CD1c-positive myeloid dendritic cell (primary cell): ENCODE measurements around the gene SDF4.

Experiments
- DNase-seq: peaks from one replicate; pipeline ENCODE4 v3.0.0-alpha.2; 2016; ENCODE audit errors: extremely low spot score

The SDF4 gene

DNA sequence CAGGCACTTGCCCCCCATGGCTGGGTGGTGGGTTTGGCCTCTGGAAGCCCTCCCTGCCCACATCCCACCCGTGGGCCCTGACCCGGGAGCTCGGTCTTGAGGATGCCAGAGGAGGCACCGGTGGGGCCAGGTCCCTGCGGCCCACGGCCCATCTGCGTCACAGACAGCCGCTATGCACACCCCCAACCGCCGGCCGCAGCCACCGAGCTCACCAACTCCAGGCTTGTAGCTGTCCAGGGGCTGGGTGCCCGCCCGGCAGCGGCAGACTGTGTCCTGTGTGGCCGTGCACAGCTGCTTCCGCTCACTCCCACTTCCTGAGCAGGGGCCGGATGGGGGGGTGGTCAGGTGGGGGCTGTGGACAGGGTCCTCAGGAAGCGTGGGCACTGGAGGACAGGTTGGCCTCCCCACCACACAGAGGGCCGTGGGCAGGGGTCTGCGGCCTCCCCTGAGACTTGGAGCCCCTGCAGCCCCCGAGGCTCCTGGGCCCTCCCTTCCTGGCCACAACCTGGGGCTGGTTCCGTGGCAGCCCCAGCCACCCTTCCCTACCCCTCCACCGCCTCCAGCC lies 18.9 kb downstream of the SDF4 start:
- DNase-seq, result peak; percentile 48

DNA sequence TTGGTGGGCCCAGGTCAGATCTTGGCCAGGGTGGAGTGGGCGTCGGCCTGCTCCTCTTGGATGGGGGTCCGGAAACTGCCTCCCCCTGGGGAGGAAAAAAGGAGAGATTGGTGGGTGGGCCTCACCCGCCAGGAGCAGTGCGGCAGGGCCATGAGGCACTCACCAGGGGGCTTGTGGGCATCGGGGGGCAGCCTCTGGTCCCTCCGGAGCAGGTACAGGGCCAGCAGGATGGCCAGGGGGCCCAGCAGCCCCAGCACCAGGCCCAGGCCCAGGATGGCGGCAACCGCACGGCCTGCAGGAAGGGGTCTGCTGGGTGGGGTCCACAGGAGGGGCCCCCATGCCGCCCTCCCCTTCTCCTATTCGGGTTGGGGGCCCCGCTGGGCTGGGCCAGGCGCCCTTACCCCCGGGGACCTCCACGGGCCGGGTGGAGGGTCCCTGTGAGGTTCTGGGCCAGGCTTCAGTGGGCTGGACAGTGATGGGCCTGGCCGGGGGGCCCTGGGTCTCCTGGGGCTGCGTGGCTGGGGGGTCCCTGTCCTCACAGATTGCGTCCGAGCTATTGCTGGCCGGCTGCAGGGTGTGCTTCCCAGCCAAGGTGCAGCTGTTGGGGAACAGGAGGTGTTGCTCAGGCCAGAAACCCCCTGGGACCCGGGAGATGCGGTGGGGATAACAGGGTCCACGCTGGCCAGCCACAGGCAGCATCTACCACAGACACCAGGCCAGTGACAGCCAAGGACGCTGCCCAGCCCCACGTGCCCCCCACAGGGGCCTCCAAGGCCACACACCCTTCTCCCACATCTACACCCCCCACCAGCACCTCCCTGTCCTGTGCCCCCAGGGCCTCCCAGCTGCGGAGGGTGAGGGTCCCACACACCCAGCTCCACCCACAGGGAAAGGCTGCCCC lies 20.0 kb downstream of the SDF4 start:
- no peak for DNase-seq

DNA sequence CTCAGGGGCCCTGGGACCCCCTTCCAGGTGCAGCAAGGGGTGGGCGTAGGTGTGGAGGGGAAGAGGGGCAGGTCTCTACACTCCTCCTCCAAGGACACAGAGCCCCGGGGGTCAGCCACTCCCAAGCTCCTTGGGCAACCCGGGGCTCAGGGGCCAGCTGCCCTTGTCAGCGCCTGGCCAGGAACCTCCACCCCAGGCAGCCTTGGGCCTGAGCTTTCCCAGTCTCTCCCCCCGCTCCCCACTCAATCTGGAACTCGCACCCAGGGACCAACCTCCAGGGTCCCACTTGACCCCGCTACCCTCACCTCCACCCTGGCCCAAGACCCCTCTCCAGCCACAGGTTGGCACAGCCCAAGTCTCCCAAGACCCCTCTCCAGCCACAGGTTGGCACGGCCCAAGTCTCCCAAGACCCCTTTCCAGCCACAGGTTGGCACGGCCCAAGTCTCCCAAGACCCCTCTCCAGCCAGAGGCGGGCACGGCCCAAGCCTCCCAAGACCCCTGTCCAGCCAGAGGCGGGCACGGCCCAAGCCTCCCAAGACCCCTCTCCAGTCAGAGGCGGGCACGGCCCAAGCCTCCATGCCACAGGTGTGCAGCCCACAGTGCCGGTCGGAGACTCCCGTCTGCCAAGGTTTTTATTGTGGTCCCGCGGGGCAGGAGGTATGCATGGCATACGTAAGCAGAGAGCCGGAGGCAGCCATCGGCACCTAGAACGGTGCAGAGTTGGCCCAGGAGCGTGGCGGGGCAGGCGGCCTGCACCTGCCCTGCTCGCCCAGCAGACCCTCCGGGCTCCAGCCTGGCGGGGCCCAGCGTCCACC lies 20.9 kb downstream of the SDF4 start:
- no peak for DNase-seq

DNA sequence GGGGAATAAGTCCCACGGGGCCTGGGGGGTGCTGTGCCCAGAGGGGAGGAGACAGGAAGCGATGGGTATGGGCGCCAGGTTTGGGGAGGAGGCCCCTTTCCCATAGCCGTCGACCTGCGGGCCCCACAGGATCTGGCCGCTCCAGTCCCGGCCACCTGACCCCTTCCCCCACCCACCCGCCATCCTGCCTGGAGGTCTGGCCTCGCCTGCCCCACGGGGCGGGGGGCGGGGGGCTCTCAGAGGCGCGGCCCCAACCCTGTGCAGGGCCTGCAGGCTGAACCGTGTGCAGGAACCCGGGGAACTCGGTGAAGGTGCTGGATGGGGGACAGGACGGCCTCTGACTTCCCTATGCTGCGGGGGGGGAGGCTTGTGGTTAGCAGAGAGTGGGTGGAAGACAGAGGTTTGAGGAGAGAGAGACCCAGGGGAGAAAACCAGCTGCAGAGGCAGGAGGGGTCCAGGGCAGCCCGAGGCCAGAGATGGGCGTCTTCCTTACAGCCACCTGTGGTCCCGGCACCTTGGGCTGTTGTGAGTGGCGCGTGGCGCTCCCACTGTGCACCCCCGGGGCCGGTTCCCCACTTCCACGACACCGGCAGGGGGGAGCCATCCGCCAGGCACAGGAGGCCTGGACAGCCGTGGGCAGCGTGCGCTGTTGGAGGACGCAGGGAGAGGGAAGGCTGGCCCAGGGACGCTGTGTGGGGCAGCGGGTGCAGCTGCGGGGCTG lies 22.9 kb downstream of the SDF4 start:
- peak; percentile 60 for DNase-seq

DNA sequence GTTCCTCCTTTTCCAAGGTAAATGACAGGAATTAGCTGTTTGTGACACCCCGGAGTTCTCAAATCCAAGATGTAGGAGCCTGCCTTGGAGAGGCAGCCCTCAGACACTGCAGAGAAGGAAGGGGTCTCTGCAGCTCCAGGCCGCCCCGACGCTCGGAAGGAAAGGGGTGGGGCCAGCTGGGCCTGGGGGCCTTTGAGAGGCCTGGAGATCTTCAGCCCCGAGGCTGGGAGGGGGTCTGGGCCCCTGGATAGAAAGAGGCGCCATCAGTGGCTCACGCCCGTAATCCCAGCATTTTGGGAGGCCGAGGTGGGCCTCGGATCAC lies 24.3 kb downstream of the SDF4 start:
- DNase-seq, result no peak

DNA sequence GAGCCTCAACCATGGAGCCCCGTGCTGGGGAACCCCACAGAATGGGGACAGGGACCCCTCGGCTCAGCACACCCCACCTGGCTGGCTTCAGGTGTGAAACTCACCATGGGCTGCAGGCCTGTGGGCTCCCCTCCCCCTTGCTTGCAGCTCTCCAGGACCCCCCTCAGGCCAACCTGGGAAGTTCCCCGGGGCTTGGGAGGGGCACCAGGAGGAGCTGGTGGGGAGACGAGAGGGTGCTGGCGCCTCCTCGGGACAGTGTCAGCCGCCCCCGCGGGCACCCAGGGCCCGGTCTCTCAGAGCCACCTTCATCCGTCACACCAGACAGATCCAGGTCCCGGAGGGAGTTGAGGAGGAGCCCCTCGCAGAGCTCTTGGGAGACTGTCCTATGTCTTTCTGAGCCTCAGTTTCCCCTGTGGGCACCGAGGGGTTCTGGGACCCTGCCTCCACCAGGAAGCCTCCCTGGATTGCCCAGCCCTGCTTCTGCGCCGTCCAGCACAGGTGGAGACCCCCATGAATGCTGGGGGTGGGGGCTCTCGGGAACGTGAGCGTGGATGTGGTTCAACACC lies 24.8 kb downstream of the SDF4 start:
- no peak for DNase-seq

DNA sequence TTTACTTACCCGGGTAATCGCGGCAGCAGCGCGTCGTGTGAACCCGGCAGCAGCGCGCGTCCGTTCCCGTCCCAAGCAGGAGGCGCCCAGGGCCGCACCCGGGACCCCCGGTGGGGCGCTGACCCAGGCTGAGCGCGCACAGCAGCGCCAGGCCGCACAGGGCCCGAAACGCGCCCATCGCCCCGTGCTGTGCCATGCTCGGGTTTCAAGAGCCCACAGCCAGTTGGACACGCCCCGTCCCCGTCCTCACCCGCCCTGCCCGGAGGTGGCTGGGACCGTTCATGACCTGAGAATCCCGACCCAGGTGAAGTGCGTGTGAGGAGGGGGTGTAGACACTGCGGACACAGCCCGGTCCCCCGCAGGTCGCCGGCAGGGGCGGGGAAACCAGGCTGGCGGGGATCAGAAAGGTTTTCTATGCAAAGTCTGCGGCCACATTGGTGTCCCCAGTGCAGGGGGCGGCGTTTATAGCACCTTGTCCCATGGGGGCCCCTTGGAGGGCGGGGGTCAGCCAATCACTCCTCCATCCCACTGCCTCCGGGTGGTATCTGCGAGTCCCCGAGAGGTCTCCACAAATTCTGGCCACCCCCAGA lies 25.3 kb downstream of the SDF4 start, which contains the start of gene TNFRSF18:
TSS of gene TNFRSF18 (minus strand) at position 217 of the 590 bp plus-strand sequence. CDS start at position 196, 21 bp downstream.
- no peak for DNase-seq

DNA sequence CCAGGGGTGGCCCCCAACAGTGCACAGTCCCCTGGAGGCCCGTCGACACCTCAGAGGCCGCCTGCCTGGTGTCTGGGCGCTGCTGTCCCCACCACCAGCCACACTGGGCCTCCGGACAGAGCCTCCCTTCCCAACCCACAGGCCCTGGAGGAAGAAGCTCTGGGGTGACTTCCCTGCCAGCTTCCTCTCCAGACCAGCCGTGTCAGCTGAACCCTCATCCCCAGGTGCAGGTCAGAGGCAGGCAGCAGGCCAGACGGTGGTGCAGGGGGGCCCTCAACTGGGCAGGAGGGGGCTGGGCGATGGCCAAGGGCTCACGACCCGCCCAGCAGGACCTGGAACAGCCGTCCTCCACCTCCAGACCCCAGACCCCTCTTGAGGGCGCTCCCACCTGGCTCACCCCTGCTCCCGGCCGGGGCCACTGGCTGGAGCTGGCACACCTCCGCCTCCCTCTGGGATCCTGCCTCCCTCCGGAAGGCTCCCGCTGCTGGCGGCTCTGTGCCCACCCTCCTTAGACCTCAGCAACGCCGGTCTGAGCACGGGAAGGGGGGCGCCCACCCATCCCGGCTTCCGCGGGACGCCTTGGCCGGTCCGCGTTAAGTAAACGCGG lies 25.9 kb downstream of the SDF4 start:
- no peak for DNase-seq

DNA sequence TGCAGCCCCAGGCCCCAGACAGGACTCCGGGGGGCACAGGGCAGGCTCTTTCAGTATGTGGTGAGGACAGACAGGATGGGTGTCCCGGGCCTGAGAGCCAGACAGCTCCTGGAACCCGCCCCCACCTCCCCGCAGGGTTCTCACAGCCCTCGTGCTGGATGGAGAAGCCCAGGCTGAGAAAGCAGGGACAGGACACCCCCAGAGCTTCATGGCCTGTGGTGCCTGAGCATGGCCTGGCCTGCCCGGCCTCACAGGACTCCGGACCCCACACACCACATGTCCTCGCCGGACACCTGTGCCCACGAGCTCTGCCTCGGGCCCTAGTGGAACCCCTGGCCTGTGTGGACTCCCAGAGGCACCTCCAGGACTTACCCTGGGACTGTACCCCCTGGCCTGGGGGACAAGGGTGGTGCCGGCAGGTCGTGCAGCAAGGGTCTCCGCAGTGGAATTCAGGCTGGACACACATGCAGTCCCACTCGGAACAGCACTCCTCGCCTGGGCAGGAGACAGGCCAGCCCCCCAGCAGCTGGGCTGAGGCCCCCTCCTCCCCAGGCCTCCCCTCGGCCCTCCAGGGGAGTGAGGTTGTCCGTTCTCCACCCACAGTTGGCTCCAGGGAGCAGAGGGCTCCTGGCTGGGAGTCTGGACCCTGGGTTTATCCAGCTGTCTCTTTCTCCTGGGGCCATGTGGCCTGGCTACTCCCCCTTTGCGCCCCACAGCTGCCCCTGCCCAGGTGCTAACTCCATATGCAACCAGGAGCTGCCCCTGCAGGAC lies 26.6 kb downstream of the SDF4 start:
- DNase-seq, result no peak

DNA sequence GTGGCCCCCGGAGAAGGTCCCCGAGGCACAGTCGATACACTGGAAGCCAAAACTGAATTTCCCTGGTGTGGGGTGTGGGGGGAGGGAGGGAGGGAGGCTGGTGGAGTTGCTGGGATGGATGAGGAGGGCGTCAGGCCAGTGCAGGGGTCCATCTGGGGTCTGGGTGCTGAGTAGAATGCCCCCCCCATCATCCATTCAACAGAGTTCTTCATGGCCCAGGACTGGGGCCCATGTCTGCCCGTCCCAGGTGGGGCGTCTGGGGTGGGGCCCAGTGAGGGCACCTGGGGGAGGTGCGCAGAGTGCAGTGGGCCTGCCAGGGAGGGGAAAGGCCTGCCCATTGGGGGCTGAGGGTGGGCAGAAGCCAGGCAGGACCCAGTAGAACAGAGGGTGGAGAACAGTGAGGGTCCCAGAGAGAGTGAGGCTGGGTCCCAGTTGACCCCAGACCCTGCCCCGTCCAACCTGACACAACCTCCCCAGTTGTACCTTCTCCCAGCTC lies 27.3 kb downstream of the SDF4 start:
- no peak for DNase-seq

DNA sequence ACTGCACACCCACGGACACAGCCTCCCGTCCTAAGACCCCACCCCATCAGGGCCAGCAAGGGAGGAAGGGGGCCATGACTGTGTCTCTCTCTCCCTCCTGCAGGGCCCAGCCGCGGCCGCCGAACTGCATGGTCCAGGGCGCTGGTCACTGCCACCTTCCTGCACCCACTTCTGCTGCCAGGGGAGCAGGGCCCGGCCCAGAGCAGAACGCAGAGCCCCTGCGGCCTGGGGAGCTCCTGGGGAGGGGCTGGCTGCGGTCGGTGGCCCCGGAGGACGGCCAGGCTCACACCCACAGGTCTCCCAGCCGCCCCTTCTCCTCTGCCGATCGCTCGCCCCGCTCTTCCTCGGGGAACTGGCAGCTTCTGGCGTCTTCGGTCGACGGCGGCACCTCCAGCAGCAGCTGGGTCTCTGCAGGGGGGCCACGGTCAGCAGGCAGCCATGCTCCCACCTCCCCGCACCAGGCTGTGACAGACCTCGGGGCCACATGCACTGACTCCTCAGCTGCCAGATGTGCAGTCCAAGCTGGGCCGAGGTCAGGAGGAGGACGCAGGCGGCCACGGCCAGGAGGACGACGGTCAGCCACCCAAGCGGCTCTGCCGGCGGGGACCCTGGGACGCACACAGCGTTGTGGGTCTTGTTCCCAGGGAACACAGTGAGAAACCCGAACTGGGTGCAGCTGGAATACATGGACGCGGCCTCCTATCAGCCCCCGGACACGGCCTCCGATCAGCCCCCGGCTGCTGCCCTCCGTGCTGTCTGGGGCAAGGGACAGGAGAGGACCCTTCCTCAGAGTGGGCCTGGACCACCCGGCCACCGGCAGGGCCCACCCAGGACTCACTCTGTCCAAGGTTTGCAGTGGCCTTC lies 28.0 kb downstream of the SDF4 start:
- no peak for DNase-seq

DNA sequence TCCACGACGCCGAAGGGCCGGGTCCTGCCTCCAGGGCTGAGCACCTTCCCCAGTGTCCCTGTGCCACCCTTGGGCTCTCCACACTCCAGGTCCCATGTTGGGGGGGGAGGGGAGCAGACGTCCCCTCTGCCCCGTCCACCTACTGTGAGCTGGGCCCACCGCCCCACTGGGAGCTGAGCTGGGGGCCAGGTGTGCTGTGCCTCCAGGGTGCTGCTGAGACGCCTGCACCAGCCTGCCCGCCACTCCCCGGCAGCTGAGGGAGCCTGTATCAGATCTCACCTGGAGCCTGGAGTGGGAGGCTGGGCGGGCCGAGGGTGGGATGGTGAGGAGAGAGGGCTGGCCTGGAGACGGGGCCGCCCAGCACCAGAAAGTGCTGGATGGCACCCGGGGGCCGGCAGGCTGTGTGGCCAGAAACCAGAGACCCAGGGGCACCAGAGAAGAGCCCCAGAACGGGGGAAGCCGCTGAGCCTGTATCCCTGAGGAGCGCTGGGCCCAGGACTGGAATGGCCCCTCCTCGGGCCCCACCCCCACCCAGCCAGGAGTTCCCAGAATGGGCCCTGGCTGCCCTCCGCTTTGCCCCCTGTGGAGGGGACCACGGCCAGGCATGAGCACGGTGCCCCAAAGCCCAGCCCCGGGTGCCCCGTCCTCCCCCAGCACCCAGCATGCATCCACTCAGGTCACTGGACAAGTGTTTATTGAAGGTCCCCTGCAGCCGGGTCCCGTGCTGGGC lies 28.8 kb downstream of the SDF4 start:
- DNase-seq, result no peak

DNA sequence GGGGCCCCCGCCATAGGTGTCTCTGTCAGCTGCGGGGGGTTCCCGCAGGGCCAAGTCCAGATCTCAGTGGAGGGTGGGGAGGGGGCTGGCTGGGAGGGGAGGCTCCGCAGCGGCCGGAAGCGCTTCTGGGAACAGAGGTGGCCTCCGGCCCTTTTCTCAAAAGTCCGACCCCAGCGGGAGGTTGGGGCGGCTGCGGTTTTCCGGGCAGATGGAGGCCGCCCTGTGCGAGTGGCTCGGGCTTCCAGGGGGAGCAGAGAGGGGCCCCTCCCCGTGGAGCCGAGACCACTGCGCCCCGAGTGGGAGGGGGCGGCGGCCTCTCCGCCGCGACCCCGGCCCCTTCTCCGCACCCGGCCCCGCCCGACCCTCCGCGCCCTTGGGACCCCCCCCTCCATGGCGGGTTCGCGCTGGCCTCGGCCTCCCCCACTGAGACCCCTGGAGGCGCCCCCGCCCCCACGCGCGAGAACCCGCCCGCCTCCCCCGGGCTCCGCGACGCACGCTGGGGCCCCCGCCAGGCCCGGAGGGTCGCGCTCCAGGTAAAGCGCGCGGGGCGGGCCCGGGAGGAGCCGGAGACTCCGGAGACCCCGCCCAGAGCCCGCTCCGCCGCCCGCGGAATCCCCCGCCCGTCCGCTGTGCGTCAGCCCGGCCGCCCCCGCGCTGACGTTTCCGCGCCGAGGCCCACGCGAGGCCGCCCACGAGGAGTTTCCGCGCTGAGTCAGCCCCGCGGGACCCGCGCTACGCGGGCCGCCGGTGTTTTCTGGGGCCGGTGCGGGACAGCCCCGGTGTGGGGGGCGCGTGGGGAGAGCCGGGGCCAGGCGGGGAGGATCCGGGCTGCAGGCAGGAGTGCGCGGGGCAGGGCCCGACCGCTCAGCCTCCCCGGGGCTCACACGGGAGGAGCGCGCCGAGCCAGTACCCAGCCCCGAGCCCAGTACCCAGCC lies 30.7 kb downstream of the SDF4 start:
- peak; percentile 88 for DNase-seq

DNA sequence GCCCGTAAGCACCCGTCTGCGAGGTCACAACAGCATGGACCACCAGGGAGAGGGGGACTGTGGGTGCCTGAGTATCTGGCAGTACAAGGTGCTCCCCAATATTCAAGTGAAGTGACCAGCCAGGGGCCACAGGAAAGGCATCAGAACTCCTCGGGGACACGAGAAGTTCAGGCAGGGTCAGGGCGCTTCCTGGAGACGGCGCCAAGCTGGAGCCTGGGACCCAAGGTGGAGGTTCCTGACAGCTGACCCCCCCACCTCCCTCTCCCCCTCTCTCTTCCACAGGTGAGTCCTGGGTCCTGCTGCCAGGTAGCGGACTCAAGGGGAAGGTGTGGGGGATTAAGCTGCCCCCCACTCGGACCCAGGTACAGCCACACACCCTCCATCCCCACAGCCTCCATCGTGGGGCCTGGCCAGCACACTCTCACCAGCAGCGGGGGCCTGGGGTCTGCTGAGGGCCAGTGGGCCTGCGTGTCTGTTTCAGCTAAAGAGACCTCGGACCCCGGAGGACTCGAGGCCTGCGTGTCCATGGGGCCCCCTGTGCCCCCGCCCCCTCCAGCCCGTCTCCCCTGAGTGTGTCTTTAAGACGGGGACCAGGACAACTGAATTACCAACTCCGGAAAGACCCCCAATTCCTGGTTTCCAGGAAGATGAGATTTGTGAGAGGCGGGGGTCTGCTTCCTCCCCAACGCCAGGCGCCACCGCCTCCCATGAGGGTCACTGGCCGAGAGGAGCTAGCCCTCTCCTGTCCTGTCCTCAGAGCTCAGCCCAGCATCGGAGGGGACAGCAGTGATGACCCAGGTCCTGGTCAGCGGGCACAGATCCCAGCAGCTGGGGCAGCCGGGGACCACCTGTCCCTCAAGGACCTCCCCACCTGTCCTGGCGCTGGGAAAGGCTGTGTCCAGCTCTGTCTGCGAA lies 31.6 kb downstream of the SDF4 start:
- DNase-seq, result no peak

DNA sequence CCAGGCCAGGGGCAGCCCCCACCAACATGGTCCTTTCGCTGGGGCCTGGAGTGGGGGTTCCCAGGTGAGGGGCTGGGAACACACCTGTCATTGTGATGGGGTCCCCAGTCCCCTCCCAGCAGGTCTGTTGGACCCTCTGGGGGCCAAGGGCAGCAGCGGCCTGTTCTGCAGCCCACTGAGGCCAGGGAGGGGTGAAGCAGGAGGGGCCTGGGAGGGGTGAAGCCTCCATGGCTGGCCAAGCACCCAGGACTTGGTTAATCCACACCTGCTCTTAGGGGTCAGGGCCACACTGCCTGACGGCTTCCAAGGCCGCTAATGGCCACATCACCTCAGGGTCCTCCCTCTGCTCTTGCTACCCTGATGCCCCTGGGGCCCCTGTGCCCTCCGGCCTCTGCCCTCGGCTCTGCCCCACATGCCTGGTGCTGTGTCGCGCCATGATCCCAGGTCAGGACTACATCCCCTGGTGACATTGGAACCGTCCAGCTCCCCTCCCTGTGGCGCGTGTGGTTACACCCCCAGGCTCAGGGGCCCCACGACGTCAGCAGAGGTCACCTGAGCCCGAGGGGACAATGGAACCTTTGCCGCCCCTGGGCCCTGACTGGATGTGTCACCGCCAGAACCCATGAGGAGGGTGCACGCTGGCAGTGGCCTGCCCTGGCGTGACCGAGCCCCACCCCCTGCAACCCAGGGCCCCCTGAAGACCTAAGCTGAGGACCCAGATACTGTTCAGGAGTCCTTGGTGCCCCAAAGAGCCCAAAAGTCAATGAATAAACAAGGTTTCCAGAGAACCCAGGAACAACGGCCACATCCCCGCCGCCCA lies 32.5 kb downstream of the SDF4 start:
- no peak for DNase-seq
